Right lobe of liver (tissue), 4 donors: Measurements from ENCODE around the gene SH3GLB1.

Experiments used
- POLR2A ChIP-seq: fragments of 450-650 bp; IDR thresholded peaks from one replicate; pipeline ENCODE4 v1.6.1; 2017; ENCODE audit warnings: antibody characterized with exemption, mild to moderate bottlenecking
- TF ChIP-seq, protein P1 (sequence below), 4 donors: fragments of 200-600 bp in 3 of 4; fragments of 450-650 bp in 1 of 4; IDR thresholded peaks; one replicate each; pipeline versions ENCODE4 v1.5.1 to v1.8.0; 2016 to 2022; ENCODE audit warnings: antibody characterized with exemption in 4 of 4, mild to moderate bottlenecking in 2 of 4
- donor health status: DM: no; HTN: no; CAD: no.
- donor health status: DM: no; HTN: no; CAD: no.
- donor health status: DM: no; HTN: yes; CAD: no.

- TF ChIP-seq, protein P1, sequence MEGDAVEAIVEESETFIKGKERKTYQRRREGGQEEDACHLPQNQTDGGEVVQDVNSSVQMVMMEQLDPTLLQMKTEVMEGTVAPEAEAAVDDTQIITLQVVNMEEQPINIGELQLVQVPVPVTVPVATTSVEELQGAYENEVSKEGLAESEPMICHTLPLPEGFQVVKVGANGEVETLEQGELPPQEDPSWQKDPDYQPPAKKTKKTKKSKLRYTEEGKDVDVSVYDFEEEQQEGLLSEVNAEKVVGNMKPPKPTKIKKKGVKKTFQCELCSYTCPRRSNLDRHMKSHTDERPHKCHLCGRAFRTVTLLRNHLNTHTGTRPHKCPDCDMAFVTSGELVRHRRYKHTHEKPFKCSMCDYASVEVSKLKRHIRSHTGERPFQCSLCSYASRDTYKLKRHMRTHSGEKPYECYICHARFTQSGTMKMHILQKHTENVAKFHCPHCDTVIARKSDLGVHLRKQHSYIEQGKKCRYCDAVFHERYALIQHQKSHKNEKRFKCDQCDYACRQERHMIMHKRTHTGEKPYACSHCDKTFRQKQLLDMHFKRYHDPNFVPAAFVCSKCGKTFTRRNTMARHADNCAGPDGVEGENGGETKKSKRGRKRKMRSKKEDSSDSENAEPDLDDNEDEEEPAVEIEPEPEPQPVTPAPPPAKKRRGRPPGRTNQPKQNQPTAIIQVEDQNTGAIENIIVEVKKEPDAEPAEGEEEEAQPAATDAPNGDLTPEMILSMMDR (IDR thresholded peaks at IDR 0.05) = no peak
- no peak for TF ChIP-seq POLR2A
These were observed 44.4 kb downstream of the SH3GLB1 start for GRCh38 chr1:86748622-86749373.
